GM12878 (cell line): ENCODE measurements around the gene CACNA1G.

Source experiments
- CHD4 ChIP-seq: fragments of 200-600 bp; sonication (generic); IDR thresholded peaks from 2 replicates; pipeline ENCODE4 v1.6.1; 2016; ENCODE audit warnings: mild to moderate bottlenecking
- CTCF ChIP-seq, 3 experiments: IDR thresholded peaks in 2 of 3; conservative IDR thresholded peaks in 1 of 3; 2 replicates each; pipeline ENCODE4 v1.5.1; 2011; ENCODE audit warnings: low read depth in 3 of 3, low read length in 3 of 3, mild to moderate bottlenecking in 3 of 3, control low read depth in 2 of 3, moderate library complexity in 2 of 3, inconsistent platforms in 1 of 3, mixed read lengths in 1 of 3; ENCODE audit not compliant: control insufficient read depth in 2 of 3, insufficient read depth in 1 of 3; ENCODE audit errors: extremely low read depth in 1 of 3
- EZH2 ChIP-seq: IDR thresholded peaks from 2 replicates; pipeline ENCODE4 v1.6.1; 2012; ENCODE audit warnings: low read depth, mild to moderate bottlenecking, control low read depth, inconsistent platforms, low read length, borderline replicate concordance; ENCODE audit not compliant: control insufficient read depth
- FOXK2 ChIP-seq: fragments of 450-650 bp; IDR thresholded peaks from 2 replicates; pipeline ENCODE4 v1.6.1; 2017; ENCODE audit warnings: mild to moderate bottlenecking, moderate library complexity
- FOXM1 ChIP-seq: IDR thresholded peaks from 2 replicates; pipeline ENCODE4 v1.6.1; 2012; ENCODE audit warnings: low read depth, mild to moderate bottlenecking, inconsistent platforms, low read length, moderate library complexity
- MAX ChIP-seq: IDR thresholded peaks from 2 replicates; pipeline ENCODE4 v1.6.1; 2012; ENCODE audit warnings: low read depth, low read length, improper control_type of control experiment
- NFYA ChIP-seq: IDR thresholded peaks from 2 replicates; pipeline ENCODE4 v1.6.1; 2011; ENCODE audit warnings: low read depth, mild to moderate bottlenecking, low read length, improper control_type of control experiment, borderline replicate concordance
- NRF1 ChIP-seq: conservative IDR thresholded peaks from 2 replicates; pipeline ENCODE4 v1.6.1; 2011; ENCODE audit warnings: mild to moderate bottlenecking, low read depth, low read length, improper control_type of control experiment
- PAX8 ChIP-seq: fragments of 450-650 bp; IDR thresholded peaks from 2 replicates; pipeline ENCODE4 v1.6.1; 2017; ENCODE audit warnings: mild to moderate bottlenecking, moderate library complexity
- POLR2AphosphoS5 ChIP-seq: IDR thresholded peaks from 2 replicates; pipeline ENCODE4 v1.6.1; 2011; ENCODE audit warnings: mild to moderate bottlenecking, low read length, inconsistent platforms
- SREBF1 ChIP-seq: IDR thresholded peaks from 2 replicates; pipeline ENCODE4 v1.6.1; 2012; ENCODE audit warnings: mild to moderate bottlenecking, low read length
- SRF ChIP-seq, 2 experiments: IDR thresholded peaks; 2 replicates each; pipeline ENCODE4 v1.6.1; 2011; ENCODE audit warnings: low read depth in 2 of 2, low read length in 2 of 2, mild to moderate bottlenecking in 1 of 2, moderate library complexity in 1 of 2
- TCF12 ChIP-seq: IDR thresholded peaks from 2 replicates; pipeline ENCODE4 v1.6.1; 2011; ENCODE audit warnings: low read depth, mild to moderate bottlenecking, low read length
- TF ChIP-seq, protein P1 (sequence below): IDR thresholded peaks from 2 replicates; pipeline ENCODE4 v1.6.1; 2012; ENCODE audit warnings: mild to moderate bottlenecking, low read depth, low read length

DNA sequence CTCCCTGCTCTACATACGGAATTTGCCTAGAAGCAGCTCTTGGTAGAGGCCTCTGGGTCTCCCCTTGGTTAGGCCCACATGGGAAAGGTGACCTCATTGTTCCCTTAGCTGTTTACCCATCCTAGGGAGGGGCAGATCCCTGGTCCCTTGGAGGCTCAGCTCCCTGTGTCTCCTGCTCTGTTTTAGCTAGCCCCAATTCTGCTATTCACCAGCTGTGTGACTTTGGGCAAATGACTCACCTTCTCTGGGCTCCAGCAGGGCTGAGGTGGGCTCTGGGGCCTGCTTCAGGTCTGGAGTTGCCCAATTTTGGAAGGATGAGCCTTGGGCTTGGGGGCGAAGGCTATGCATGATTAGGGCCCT lies 78.1 kb downstream of the CACNA1G start:
- TF ChIP-seq CTCF (IDR thresholded peaks at IDR 0.05 in 2 of 3, conservative IDR thresholded peaks at IDR 0.05 in 1 of 3; ENCODE audit: control insufficient read depth in 2 of 3, extremely low read depth in 1 of 3, insufficient read depth in 1 of 3, low read depth in 3 of 3, low read length in 3 of 3), result no peak
- no peak for TF ChIP-seq PAX8
- TF ChIP-seq CHD4, result no peak
- TF ChIP-seq NFYA, result no peak
- no peak for TF ChIP-seq NRF1
- no peak for TF ChIP-seq MAX
- no peak for TF ChIP-seq POLR2AphosphoS5
- TF ChIP-seq TCF12, result no peak
- TF ChIP-seq, protein P1, sequence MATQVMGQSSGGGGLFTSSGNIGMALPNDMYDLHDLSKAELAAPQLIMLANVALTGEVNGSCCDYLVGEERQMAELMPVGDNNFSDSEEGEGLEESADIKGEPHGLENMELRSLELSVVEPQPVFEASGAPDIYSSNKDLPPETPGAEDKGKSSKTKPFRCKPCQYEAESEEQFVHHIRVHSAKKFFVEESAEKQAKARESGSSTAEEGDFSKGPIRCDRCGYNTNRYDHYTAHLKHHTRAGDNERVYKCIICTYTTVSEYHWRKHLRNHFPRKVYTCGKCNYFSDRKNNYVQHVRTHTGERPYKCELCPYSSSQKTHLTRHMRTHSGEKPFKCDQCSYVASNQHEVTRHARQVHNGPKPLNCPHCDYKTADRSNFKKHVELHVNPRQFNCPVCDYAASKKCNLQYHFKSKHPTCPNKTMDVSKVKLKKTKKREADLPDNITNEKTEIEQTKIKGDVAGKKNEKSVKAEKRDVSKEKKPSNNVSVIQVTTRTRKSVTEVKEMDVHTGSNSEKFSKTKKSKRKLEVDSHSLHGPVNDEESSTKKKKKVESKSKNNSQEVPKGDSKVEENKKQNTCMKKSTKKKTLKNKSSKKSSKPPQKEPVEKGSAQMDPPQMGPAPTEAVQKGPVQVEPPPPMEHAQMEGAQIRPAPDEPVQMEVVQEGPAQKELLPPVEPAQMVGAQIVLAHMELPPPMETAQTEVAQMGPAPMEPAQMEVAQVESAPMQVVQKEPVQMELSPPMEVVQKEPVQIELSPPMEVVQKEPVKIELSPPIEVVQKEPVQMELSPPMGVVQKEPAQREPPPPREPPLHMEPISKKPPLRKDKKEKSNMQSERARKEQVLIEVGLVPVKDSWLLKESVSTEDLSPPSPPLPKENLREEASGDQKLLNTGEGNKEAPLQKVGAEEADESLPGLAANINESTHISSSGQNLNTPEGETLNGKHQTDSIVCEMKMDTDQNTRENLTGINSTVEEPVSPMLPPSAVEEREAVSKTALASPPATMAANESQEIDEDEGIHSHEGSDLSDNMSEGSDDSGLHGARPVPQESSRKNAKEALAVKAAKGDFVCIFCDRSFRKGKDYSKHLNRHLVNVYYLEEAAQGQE, result no peak
- no peak for TF ChIP-seq FOXM1
- no peak for TF ChIP-seq FOXK2
- TF ChIP-seq EZH2, result no peak
- TF ChIP-seq SREBF1, result no peak
- TF ChIP-seq SRF (IDR thresholded peaks at IDR 0.05; ENCODE audit: low read depth in 2 of 2, low read length in 2 of 2), result no peak
